ENCODE measurements around the gene HDAC4.

DNA sequence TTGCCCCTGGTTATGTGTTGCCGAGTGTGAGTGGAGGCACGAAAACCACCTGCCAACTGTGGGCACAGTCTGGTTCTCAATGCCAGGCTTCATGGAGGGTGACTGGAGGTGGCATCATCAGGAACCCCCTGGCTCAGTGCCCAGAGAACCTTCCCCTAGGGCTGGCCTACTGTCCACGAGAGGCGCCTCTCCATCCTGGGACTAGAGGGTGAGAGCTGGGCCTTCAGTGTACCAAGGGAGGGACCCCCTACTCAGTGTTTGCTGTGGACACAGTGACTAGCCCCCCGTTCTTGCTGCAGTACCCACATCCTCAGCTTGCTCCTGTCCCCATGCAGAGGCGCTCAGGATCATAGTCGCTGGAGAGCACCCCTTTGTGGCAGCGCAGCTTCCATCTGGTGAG lies 202.6 kb downstream of the HDAC4 start:
- TF ChIP-seq, protein P1, sequence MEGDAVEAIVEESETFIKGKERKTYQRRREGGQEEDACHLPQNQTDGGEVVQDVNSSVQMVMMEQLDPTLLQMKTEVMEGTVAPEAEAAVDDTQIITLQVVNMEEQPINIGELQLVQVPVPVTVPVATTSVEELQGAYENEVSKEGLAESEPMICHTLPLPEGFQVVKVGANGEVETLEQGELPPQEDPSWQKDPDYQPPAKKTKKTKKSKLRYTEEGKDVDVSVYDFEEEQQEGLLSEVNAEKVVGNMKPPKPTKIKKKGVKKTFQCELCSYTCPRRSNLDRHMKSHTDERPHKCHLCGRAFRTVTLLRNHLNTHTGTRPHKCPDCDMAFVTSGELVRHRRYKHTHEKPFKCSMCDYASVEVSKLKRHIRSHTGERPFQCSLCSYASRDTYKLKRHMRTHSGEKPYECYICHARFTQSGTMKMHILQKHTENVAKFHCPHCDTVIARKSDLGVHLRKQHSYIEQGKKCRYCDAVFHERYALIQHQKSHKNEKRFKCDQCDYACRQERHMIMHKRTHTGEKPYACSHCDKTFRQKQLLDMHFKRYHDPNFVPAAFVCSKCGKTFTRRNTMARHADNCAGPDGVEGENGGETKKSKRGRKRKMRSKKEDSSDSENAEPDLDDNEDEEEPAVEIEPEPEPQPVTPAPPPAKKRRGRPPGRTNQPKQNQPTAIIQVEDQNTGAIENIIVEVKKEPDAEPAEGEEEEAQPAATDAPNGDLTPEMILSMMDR (IDR thresholded peaks at IDR 0.05) = no peak
- TF ChIP-seq POLR2A (IDR thresholded peaks at IDR 0.05) = no peak

All from testis (tissue), 2 donors.